ENCODE data around the gene IGDCC3. TPM values are rescaled to one million over a fixed set of nuclear protein-coding genes. Genes with fewer than 3 reads are reported as not detected.

The IGDCC3 gene
- total RNA-seq, 4 donors from 2014 or later: 0.13 TPM; not detected in 3

DNA sequence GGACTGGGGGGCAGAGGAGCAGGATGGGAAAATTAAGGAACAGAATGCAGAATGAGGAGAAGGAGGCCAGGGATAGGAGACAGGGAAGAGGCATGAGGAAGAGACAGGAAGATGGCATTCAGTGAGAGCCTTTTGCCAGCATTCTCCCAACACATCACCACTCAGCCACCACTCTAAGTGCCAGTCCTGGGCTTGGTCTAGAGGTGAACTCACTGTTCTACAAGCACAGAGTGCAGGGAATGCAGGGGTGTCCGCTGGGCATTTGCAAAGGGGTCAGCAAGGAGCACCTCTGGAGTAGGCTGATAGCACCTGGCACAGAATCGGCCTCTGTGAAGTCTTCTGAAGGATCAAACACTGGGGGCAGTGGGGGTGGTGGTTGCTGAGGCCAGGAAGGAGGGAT is 14.6 kb upstream of the IGDCC3 start:
- no peak for TF ChIP-seq POLR2AphosphoS5 (IDR thresholded peaks at IDR 0.05)
- no peak for TF ChIP-seq POLR2A (IDR thresholded peaks at IDR 0.05)
- TF ChIP-seq EP300 (IDR thresholded peaks at IDR 0.05): no peak
- TF ChIP-seq, protein P1, sequence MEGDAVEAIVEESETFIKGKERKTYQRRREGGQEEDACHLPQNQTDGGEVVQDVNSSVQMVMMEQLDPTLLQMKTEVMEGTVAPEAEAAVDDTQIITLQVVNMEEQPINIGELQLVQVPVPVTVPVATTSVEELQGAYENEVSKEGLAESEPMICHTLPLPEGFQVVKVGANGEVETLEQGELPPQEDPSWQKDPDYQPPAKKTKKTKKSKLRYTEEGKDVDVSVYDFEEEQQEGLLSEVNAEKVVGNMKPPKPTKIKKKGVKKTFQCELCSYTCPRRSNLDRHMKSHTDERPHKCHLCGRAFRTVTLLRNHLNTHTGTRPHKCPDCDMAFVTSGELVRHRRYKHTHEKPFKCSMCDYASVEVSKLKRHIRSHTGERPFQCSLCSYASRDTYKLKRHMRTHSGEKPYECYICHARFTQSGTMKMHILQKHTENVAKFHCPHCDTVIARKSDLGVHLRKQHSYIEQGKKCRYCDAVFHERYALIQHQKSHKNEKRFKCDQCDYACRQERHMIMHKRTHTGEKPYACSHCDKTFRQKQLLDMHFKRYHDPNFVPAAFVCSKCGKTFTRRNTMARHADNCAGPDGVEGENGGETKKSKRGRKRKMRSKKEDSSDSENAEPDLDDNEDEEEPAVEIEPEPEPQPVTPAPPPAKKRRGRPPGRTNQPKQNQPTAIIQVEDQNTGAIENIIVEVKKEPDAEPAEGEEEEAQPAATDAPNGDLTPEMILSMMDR (IDR thresholded peaks at IDR 0.05): no peak
- no peak overlapping the region for H3K4me3 ChIP-seq
- peaks cover 0 to 16% (median 0%) of the 10 kb centered on the region in 3 donors for H3K4me1 ChIP-seq
- H3K36me3 ChIP-seq: peaks cover 0 to 4% of the 10 kb centered on the region in 2 donors
- no peak for ATAC-seq
- H3K27ac ChIP-seq: no peak overlapping the region
- WGBS, 2 donors (ENCODE audit: low coverage in 1 of 2): 89 to 100% methylated on average over 1 to 2 of the region's 2 CpGs
- no peaks in the 10 kb centered on the region for H3K9me3 ChIP-seq
- peaks cover 53% of the 10 kb centered on the region for H3K27me3 ChIP-seq

DNA sequence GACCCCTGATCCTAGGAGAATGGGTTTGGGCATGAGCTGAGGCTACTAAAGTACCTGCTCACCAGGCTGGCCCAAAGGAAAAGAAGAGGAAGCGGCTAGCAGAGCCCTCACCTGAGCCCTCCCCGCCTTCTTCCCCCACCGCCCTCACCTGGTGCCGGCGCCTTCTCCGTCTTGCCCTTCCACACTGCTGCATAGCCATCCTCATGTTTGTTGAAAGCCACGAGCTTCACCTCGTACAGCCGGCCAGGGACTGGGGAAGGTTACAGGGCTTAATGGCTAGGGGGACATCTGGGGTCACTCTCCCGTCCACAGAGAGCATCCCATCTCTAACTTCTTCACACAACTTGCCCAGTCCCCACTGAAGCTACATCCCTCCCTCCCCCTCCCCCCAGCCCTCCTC is 13.9 kb upstream of the IGDCC3 start:
- Histone ChIP-seq H3K4me3 (no peak overlapping the region), H3K4me1 (peaks cover 0 to 15% (median 0%) of the 10 kb centered on the region in 3 donors), H3K27ac (no peak overlapping the region), H3K36me3 (peaks cover 0 to 4% of the 10 kb centered on the region in 2 donors), H3K9me3 (no peaks in the 10 kb centered on the region), H3K27me3 (peaks cover 46% of the 10 kb centered on the region)
- TF ChIP-seq EP300 (IDR thresholded peaks at IDR 0.05): no peak
- TF ChIP-seq, protein P1 (IDR thresholded peaks at IDR 0.05): no peak
- TF ChIP-seq POLR2A (IDR thresholded peaks at IDR 0.05): no peak
- no peak for TF ChIP-seq POLR2AphosphoS5 (IDR thresholded peaks at IDR 0.05)
- WGBS, 2 donors (ENCODE audit: low coverage in 1 of 2): 87 to 91% methylated on average over 8 of the region's 10 CpGs
- ATAC-seq: no peak

DNA sequence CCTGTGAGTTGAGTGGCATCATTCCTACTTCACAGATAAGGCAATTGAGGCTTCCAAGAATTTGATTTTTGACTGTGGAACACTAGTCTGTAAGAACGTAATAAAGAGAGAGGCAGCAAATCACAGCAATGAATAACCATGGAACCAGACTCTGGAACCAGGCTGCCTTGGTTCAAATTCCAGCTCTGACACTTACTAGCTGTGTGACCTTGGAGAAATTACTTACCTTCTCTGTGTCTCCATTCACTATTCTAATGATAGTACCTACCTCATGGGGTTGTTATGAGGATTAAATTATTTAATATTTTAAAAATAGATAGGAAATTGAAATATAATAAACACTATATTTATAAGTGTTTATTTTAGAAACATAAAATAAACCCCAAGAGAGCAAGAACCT is 12.6 kb upstream of the IGDCC3 start:
- H3K27me3 ChIP-seq: peaks cover 33% of the 10 kb centered on the region
- ATAC-seq: no peak
- TF ChIP-seq POLR2AphosphoS5 (IDR thresholded peaks at IDR 0.05): no peak
- TF ChIP-seq, protein P1 (IDR thresholded peaks at IDR 0.05): no peak
- TF ChIP-seq EP300 (IDR thresholded peaks at IDR 0.05): no peak
- TF ChIP-seq POLR2A (IDR thresholded peaks at IDR 0.05): no peak
- WGBS, 2 donors (ENCODE audit: low coverage in 1 of 2): 100% methylated on average over 1 of the region's 1 CpG
- no peak overlapping the region for H3K27ac ChIP-seq
- H3K4me1 ChIP-seq: peaks cover 0 to 15% (median 2%) of the 10 kb centered on the region in 3 donors
- H3K9me3 ChIP-seq: no peaks in the 10 kb centered on the region
- H3K4me3 ChIP-seq: no peak overlapping the region
- peaks cover 0 to 4% of the 10 kb centered on the region in 2 donors for H3K36me3 ChIP-seq

DNA sequence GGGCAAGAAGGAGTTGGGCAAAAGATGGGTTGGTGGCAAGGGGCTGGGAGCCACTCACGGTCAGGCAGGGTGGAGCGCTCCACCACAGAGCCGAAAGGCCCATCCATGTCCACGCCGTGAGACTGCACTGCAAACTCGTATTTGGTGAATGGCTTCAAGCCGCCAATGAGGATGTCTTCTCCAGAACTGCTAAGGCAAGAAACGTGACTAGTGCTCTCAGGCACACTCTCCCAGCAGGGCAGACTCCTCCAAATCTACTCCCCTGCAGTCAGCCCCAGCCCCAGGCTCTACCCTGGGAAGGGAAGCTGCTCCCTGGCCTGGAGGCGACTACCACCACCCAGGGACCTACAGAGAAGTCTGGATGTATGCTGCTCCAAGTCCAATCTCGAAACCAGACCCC is 11.4 kb upstream of the IGDCC3 start:
- H3K4me1 ChIP-seq: peaks cover 0 to 25% (median 13%) of the 10 kb centered on the region in 3 donors
- H3K9me3 ChIP-seq: no peaks in the 10 kb centered on the region
- no peak for ATAC-seq
- peaks cover 0 to 4% of the 10 kb centered on the region in 2 donors for H3K36me3 ChIP-seq
- WGBS, 2 donors (ENCODE audit: low coverage in 1 of 2): 80 to 92% methylated on average over 1 to 2 of the region's 10 CpGs
- TF ChIP-seq POLR2A (IDR thresholded peaks at IDR 0.05) (no peak), EP300 (IDR thresholded peaks at IDR 0.05) (no peak), POLR2AphosphoS5 (IDR thresholded peaks at IDR 0.05) (no peak)
- TF ChIP-seq, protein P1 (IDR thresholded peaks at IDR 0.05): no peak
- H3K27me3 ChIP-seq: peaks cover 21% of the 10 kb centered on the region
- no peak overlapping the region for H3K4me3 ChIP-seq
- no peak overlapping the region for H3K27ac ChIP-seq

DNA sequence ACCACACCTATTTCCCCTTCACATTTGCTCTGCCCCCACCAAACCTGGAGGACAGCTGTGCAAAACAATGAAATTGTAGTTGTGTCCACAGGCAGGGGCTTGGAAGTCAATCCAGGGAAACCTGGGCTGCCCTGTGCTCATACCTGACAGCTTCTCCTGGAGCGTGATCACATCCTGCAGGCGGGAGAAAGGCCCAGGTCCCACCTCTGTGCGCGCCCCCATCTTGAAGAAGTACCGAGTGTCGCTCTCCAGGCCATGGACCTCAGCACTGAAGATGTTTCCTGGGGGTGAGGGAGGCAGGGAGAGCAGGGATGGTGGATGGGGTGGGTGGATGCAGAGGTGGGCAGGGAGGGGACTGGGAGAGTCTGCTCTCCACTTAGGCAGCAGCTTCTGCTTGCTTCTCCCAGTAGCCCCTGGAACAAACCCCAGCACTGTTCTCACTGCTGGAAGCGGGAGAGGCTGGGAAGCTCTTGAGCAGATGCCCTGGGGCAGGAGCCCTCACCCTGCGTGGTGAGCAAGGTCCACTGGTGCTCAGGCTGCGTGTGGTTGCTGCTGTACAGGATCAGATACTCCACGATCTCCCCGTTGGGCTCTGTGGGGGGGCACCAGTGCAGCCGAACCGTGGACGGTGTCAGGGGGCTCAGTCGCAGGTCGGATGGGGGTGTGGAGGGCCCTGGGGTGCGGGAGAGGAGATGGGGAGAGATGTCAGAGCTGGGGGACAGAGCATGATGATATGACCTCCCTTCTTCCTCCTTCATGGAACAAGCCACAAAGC is 10.7 kb upstream of the IGDCC3 start:
- no peak for ATAC-seq
- no peak overlapping the region for H3K4me3 ChIP-seq
- TF ChIP-seq, protein P1 (IDR thresholded peaks at IDR 0.05): no peak
- TF ChIP-seq POLR2AphosphoS5 (IDR thresholded peaks at IDR 0.05): no peak
- TF ChIP-seq POLR2A (IDR thresholded peaks at IDR 0.05): no peak
- no peak for TF ChIP-seq EP300 (IDR thresholded peaks at IDR 0.05)
- H3K9me3 ChIP-seq: no peaks in the 10 kb centered on the region
- H3K27me3 ChIP-seq: peaks cover 14% of the 10 kb centered on the region
- H3K36me3 ChIP-seq: peaks cover 0 to 4% of the 10 kb centered on the region in 2 donors
- H3K27ac ChIP-seq: no peak overlapping the region
- peaks cover 0 to 25% (median 13%) of the 10 kb centered on the region in 3 donors for H3K4me1 ChIP-seq
- 90% methylated on average over 2 of the region's 17 CpGs; no CpG with 5 or more reads in 1 of the 2 donors for WGBS, 2 donors (ENCODE audit: low coverage in 1 of 2)
